ENCODE results near the gene ZEB2. TPM values are rescaled to one million over a fixed set of nuclear protein-coding genes. Genes with fewer than 3 reads are reported as not detected.

Gene ZEB2
- polyA plus RNA-seq, 2 of the 4 experiments (the other 2 are of a cell fraction) = 4.2 to 7.0 TPM

- TF ChIP-seq BCL3 (IDR thresholded peaks at IDR 0.05) (no peak), ZFP36 (IDR thresholded peaks at IDR 0.05; ENCODE audit: borderline replicate concordance, partially characterized antibody) (no peak), CTCF (IDR thresholded peaks at IDR 0.05) (no peak), POLR2A (IDR thresholded peaks at IDR 0.05; ENCODE audit: low read length) (no peak), E2F6 (IDR thresholded peaks at IDR 0.05; ENCODE audit: borderline replicate concordance, low read depth) (no peak), POLR2AphosphoS2 (conservative IDR thresholded peaks at IDR 0.05; ENCODE audit: low read length) (no peak), CEBPB (IDR thresholded peaks at IDR 0.05) (no peak), NPAS2 (CRISPR knock-in tag; IDR thresholded peaks at IDR 0.05; ENCODE audit: borderline replicate concordance) (no peak)
Observed at GRCh38 chr2:144469798-144470197, 50.1 kb downstream of the ZEB2 start (continued).

- no peak for TF ChIP-seq HOXA7 (CRISPR knock-in tag; IDR thresholded peaks at IDR 0.05)
- TF ChIP-seq REST (IDR thresholded peaks at IDR 0.05) = no peak
- TF ChIP-seq ELK1 (IDR thresholded peaks at IDR 0.05; ENCODE audit: low read depth, low read length) = no peak
- no peak for TF ChIP-seq NFE2L2 (conservative IDR thresholded peaks at IDR 0.05; ENCODE audit: low read length)
- peaks cover 27% of the 10 kb centered on the region for H3K4me1 ChIP-seq
- no peak overlapping the region for H3K4me2 ChIP-seq
- 49% methylated on average over 4 of the region's 4 CpGs for WGBS (ENCODE audit: missing lambda C conversion rate)
- CTCF ChIA-PET = interaction anchor here (1.5 kb wide), 1 partner anchor 9 kb away, joined by 4 read pairs; no protein-coding TSS in a partner anchor
- H3K9me3 ChIP-seq = no peaks in the 10 kb centered on the region
- H3K27ac ChIP-seq = no peak overlapping the region
- no peak for ATAC-seq
- no peak overlapping the region for H3K4me3 ChIP-seq
- no peak for DNase-seq (ENCODE audit: low read depth in 1 of 2, low spot score in 1 of 2)
- no peak for FAIRE-seq
- POLR2A ChIA-PET = no interaction called here
Observed at GRCh38 chr2:144468823-144469595, 50.9 kb downstream of the ZEB2 start.

GRCh38 chr2:144467502-144468137 lies 52.3 kb downstream of the ZEB2 start:
- 97% methylated on average over 4 of the region's 4 CpGs for WGBS (ENCODE audit: missing lambda C conversion rate)
- H3K27ac ChIP-seq = no peak overlapping the region
- ATAC-seq (no peak), DNase-seq (ENCODE audit: low read depth in 1 of 2, low spot score in 1 of 2) (no peak), FAIRE-seq (no peak)
- ChIA-PET POLR2A (no interaction called here), CTCF (no interaction called here)
- H3K4me2 ChIP-seq = no peak overlapping the region
- H3K4me1 ChIP-seq = peaks cover 27% of the 10 kb centered on the region
- no peaks in the 10 kb centered on the region for H3K9me3 ChIP-seq
- no peak overlapping the region for H3K4me3 ChIP-seq
- TF ChIP-seq BHLHE40 (IDR thresholded peaks at IDR 0.05; ENCODE audit: low read depth, low read length) (no peak), GATA3 (IDR thresholded peaks at IDR 0.05; ENCODE audit: borderline replicate concordance) (no peak), KDM1A (IDR thresholded peaks at IDR 0.05; ENCODE audit: low read depth) (no peak), CEBPB (IDR thresholded peaks at IDR 0.05) (no peak), KDM5A (IDR thresholded peaks at IDR 0.05) (no peak), CTCF (IDR thresholded peaks at IDR 0.05) (no peak), FOSL2 (IDR thresholded peaks at IDR 0.05) (no peak), FOSL2 (CRISPR knock-in tag; IDR thresholded peaks at IDR 0.05) (no peak), RFX5 (IDR thresholded peaks at IDR 0.05) (no peak), MAZ (IDR thresholded peaks at IDR 0.05; ENCODE audit: borderline replicate concordance, low read depth, low read length) (no peak)
